GM19324 (cell line): ENCODE results near the gene RBP5.

ENCODE experiments used
- ATAC-seq: cut with Tn5 transposase; IDR thresholded peaks from one replicate; pipeline ENCODE4 v1.9.1; 2021; ENCODE audit warnings: mild to moderate bottlenecking, moderate library complexity; ENCODE audit not compliant: unreplicated experiment, low FRiP score

The RBP5 gene

DNA sequence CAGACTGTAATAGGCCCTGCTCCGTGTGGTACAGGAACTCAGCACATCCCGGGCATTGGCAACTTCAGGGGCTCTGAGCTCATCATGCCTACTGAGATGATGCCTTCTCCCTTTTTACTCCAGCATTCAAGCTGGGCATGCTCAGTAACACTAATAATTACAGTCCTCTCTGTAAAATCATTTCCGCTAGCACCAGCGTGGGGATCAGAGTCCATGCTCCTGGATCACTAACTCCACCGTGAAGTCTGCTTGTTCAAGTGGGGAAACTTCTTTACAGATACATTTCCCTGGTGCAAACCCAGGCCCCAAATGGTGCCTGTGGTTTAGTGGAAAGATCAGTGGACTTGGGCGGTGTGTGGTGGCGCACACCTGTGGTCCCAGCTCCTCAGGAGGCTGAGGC lies 18.2 kb upstream of the RBP5 start:
- no peak for ATAC-seq

DNA sequence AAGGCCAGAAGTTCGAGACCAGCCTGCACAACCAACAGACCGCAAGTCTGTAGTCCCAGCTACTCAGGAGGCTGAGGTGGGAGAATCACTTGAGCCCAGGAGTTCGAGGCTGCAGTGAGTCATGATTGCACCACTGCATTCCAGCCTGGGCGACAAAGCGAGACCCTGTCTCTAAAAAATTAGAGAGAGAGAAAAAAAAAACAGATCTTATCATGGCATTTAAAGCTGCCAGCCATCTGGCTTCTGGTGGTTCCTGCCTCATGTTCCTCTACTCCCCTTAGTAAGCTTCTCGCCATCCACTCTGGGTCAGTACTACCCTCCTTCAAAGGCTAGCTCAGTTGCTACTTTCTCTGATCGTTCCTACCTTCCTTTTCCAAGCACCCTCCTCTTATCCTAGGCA lies 17.5 kb upstream of the RBP5 start:
- no peak for ATAC-seq

DNA sequence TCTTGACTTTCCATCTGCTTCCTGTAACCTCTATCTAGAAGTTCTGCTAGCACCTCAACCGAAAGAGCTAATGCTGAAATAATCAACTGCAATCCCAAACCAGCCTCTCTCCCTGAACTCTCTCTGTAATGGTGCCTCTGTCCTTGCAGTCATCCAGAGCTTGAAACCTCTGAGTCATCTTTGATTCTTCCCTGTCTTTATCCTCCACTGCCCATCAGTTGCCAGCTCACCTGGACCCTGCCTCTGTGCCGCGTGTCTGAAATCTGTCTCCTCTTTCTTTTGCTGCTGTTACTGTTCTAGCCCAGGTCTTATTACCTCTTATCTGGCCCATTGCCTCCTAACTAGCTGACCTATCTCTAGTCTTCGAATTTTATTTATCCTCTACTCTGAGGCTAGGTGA lies 17.0 kb upstream of the RBP5 start:
- no peak for ATAC-seq

- ATAC-seq: no peak
Observed at GRCh38 chr12:7144414-7145120, 15.9 kb upstream of the RBP5 start.

DNA sequence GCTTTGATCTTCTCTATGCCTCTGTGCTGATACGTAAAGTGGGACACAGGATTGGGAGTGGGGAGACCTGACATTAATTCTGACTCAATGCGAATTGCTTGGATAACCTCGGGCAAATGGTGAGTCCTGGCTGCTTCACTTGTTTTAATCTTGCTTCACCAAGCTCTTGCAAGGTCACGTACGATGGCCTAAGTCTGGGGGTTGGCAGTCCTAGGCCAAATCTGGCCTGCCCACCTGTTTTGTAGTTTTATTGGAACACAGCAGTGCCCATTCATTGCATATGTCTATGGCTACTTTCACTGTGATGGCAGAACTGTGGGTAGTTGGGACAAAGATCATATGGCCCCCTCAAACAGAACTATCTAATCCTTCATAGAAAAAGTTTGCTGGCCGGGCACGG lies 14.9 kb upstream of the RBP5 start:
- ATAC-seq: no peak

- no peak for ATAC-seq
Observed at GRCh38 chr12:7142809-7143465, 14.2 kb upstream of the RBP5 start.

DNA sequence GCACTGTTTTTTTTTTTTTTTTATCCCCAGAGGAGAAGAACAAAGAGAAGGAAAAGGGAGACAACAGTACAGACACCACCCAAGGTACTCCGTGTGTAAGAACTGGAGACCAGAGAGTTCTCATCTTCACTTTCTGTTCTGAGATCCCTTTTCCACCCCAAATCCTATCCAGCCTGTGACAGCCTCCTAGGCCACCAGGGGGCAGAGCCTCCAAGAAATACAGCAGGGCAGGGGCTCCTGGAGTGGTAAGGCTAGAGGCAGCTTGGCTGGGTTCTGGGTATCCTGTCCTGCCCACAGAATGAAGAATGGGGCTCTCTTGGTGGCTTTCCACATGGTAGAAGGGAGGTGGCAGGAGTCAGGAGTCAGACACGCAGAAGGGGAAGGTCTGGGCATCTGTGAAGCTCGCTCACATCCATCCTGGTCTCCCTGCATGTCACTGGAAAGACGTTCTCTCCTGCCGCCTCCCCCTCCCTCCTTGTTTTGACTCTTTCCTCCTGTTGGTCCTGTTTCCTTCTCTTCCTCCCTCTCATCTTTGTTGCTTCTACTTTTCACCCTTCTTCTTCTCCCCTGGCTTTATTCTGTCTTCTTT lies 13.5 kb upstream of the RBP5 start:
- ATAC-seq: no peak

DNA sequence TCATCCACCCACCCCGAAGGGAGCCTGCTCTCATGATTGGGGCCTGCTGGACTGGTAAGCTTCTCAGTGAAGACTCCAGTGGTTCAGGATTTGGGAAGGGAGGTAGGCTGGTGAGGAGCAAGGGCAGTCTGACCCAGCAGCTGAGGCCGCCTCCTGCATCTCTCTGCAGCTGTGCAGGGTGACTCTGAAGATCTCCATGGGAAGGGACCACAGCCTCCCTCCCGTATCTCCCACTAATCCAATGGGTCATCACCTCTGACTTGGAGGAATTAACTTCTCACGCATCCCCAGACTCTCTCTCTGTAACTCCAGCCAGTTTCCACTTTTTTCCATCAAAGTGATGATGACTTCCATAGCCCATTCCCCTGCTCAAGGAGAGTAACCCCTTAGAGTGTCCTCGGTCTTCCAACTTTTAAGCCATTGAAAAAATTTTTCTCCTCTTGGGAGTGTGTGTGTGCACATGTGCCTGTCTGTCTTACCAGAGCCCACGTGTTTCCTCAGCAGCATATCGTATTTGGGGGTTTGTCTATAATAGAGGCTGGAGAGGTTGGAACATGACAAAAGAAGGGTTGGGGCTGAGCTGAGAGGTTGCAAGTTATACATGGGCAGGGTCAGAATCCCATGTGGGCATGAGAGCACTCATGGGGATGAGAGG lies 12.8 kb upstream of the RBP5 start:
- no peak for ATAC-seq

DNA sequence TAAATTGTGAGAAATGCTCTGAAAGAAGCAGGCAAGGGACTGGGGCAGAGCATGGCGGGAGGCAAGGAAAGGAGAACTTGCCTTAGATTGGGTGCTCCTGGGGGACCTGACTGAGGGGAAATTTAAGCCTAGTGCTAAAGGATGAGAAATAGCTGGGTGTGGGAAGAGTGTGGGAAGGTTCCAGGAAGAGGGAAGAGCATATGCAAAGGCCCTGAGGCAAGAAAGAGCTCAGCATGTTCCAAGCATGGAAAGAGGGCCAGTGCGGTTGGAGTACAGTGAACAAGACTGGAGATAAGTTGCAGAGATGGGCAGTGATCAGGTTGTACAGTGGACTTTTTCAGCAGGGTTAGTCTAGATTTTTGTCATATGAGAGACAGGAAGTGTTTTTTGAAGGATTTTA lies 10.5 kb upstream of the RBP5 start:
- ATAC-seq: no peak

DNA sequence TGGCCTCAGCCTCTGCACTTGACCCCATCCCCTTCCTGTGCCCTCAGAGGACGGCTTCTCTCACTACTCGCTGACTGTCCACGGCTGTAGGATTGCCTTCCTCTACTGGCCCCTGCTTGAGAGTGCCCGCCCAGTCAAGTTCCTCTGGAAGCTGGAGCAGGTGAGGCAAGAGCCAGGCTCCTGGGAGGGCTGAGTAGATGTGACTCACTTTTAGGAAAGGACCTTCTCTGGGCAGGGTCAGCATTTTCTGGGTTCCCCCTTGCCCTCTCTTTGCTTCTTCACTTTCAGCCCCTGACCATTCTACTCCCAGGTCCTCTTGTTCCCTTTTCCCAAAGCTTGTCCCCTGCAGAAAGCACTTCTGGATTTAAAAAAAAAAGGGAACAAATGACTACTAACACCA lies 9.2 kb upstream of the RBP5 start:
- no peak for ATAC-seq

DNA sequence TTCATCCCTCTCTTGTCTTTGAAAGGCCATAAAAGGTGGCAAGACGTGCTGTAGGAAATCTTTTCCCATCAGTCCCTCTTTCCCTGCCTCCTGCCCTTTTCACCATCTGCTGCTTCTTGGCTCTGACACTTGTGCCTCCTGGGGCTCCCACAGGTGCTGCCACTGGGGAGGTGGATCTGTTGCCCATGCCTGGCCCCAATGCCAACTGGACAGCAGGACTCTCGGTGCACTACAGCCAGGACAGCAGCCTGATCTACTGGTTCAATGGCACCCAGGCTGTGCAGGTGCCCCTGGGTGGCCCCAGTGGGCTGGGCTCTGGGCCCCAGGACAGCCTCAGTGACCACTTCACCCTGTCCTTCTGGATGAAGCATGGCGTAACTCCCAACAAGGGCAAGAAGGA lies 8.0 kb upstream of the RBP5 start:
- no peak for ATAC-seq

DNA sequence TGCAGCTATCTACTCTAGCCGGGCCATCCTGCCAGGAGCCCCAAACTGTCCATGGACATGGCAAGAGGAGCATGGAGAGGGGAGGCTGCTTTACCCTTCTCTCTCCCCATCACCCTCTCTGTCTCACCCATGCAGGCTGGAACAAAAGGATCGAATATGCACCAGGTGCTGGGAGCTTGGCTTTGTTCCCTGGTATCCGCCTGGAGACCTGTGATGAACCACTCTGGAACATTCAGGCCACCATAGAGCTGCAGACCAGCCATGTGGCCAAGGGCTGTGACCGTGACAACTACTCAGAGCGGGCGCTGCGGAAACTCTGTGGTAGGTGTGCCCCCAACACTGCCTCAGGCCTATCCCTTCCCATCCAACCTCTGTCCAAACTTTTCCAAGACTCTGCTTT lies 7.4 kb upstream of the RBP5 start:
- ATAC-seq: no peak

DNA sequence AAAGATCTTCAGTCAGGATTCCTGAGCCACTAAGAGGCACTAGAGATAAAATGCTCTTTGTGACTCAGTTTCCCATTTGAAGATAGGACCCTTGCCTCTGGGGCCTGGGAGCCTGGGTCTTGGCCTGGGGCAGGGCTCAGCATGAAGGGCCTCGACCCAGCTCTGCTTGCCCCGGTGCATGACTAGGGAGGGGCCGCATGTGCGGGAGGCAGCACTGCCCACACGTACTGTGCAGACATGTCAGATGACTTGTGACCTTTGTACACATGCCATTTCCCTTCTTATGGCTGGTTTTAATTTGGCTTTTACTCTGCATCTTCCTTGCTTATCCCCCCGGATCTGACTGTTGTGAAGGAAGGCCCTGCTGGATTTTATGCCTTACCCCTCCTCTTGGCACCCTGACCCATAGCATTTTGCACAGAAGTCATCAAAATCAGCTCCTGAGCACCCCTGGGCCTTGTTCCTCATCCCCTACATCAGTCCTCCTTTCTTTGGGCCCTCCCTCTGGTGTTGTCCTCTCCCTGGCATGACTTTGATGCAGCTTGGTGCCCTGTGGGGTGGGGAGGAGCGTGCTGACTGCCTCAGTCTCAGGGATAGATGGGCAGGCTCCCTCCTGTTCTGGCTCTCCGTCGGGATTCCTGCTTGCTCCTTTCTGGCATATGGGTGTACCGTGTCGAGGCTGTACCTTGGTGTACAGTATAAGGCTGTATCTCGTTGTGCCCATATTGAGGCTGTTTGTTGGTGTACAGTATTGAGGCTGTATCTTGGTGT lies 5.9 kb upstream of the RBP5 start:
- ATAC-seq: no peak

DNA sequence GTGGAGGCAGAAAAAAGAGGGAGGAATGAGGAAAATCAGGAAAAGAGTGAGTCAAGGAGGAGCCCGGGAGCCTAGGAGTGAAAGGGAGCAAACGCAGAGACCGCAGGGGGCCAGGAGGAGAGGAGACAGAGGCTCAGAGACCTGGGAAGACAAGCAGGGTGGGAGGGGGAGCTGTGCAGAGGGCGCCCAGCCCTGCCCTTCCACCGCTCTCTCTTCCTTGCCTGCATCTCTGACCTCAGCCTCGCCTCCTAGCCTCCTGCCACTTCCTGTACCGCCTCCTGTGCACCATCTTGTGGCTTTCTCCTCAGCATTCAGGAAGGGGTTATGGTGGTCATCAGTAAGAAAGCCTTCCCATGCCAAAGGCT lies 2.8 kb upstream of the RBP5 start:
- no peak for ATAC-seq

DNA sequence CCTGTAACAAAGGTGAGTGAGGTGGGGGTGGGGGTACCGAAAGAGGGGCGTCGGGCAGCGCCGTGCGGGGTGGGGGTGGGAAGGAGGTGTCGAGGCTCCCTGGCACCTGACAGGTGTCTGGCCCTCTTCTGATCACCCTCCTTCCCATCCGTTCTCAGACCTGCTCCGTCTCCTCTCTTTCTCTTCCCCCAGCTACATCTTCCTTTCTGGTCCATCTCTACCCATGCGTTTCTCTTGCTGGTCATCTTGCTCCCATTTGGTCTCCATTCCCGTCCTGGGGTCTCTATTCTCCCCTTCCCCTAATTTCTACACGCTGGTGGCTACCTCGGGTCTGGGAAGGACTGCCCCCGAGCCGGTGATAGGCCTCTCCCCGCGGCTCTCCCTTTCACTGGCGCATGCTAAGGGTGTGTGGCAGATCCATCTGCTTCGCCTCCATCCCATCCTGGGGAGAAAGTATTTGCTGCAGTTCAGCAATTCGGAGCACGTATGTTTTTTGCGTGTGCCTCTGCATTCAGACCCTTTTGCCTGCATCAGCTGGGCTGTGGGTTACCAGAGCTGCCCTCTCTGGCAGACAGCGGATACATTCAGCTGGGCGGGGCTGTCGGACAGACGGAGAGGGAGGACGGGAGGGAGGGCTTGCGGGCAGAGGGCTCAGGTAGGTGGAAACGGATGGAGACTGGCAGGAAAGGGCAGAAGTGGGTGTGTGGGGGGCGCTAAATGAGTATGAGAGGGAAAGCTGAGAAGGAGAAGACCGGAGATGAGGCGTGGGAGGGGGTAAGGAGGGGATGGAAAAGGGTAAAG lies 2.2 kb upstream of the RBP5 start:
- ATAC-seq: no peak

GRCh38 chr12:7129872-7130691 lies 1.4 kb upstream of the RBP5 start, which contains the start of gene CLSTN3:
TSS of gene CLSTN3 (plus strand) at chr12:7130371. CDS start at chr12:7130649, 278 bp downstream.
- ATAC-seq: peak; percentile 76

DNA sequence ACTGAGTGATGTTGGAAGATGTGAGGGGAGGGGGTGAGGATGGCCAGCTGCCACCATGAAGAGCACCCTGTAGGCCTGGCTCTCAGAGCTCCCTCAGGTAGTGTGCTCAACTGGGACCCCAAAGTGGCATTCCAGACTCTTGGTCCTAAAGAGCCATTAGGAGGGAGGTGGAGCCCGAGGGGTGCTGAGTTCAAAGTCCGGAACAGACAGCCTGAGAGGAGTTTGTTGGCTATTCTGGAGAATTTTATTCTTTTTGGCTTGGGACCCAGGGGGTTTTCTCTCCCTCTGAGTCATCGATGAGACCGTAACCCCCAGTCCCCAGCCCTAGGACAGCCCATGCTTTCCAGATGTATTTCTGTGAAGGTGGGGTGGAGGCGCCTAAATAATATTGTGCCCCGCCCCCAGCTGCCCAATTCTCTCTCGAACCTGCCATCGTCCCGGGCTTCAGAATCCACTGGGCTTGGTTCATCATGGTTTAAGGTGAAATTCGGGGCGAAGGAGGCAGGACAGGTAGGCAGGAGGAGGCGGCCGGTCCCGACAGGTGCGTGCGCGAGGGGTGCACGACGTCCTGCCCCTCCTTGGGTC lies 690 bp upstream of the RBP5 start:
- ATAC-seq: peak; percentile 6

DNA sequence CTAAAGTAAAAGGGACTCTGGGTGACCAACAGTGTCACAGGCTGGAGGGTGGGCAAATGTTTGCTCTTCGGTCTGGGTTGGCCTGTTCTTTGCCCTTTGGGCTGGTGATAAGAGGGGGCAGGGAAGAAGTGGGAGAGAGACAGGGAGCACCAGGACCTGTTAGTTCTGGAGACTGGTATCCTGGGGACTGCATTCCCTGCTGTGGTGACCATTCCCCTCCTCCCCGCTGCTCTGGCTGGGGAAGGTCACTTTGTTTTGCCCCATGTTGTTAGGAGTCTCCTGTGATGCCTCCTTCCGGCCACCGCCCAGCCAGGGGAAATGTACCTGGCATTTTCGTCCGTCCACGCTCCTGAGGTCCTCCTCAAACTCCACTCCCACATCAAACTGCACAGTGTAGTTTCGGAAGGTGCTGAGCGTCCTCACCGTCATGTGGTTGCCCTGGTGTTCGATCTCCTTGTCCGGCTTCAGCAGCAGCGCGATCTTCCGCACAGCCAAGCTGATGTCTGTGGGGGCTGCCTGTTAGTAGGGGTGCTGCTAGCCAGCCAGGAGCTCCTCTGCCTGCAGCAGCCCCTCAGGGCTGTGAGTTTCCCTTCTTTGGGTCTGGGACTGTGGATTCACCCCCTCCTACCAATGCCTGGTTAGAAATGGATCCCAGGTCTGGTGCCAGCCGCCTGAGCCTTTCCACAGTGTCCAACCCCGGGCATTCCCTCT lies 618 bp downstream of the RBP5 start:
- ATAC-seq: no peak
